Colon (tissue), 2 donors: ENCODE measurements around the gene SLC39A11.

Experiments used
- FAIRE-seq: peaks from 2 replicates; lab custom pipeline; 2012; peaks lifted over from hg19 to GRCh38; lab: Jason Lieb, UNC
- donor health status: control.
- donor health status: control.

The SLC39A11 gene

DNA sequence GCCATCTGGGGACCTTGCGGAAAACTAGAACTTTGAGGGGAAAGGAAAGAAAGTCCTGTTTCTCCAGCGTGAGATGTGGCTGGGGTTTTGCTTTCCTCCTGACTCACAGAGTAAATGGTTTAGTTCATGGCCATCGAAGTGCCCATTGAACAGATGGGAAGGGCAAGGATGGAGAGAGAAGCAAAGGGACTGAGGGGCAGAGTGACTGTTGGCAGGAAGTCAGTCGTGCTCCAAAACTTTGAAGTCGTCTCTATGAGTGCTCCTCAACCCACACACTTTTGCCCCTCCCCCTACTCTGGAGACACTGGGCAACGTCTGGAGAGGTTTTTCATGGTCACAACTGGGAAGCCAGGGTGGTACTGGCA lies 476.9 kb downstream of the SLC39A11 start:
- no peak for FAIRE-seq

DNA sequence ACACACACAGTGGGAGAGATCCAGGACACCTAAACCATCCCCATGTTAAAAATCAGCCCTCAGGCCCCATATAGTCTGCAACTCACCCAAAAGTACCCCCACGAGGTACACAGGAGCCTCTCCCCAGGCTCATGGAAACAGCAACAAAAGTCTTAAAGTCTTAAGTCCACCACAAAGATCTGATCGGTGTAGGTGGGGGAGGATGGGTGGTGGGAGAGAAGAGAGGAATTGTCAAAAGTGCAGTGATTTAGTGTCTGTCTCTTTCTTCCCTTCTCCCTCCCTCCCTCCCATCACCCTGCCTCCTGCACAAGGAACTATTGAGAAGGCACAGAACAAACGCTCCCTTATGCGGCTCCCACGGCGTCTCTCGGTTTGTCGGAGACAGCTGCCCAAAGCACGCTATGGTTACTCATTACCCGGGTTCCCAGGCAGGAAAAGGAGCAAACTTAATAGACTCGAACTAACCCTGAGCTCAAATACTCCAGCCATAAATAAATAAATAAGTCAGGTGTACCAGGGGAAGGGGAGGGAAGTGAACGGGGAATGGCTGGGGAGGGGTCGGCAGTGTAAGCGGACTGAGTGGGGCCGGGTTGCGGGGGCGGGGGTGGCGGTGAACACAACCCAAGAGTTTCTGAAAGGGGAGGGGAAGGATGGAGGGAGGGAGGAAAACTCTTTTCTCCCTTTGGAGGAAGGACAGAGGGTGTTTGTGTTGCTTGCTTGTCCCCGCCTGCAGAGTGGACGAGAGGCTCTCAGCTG lies 477.4 kb downstream of the SLC39A11 start:
- FAIRE-seq: no peak

DNA sequence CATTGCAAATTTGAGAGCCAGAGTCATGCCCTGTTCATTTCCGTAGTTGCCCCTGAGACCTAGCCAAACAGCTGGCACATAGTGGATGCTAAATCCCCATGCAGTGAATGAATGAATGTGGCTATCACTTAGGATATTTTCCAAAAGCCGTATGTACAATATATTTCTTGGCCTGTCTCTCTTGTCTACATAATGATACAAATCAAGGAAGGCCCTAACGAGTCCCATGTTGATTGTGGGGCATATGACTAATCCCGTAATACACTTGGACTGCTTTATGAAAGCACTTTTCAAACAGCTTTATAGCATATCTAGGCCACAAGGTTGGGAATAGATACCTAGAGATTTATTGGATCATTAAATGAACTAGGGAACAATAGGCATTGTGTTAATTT lies 478.0 kb downstream of the SLC39A11 start:
- no peak for FAIRE-seq

DNA sequence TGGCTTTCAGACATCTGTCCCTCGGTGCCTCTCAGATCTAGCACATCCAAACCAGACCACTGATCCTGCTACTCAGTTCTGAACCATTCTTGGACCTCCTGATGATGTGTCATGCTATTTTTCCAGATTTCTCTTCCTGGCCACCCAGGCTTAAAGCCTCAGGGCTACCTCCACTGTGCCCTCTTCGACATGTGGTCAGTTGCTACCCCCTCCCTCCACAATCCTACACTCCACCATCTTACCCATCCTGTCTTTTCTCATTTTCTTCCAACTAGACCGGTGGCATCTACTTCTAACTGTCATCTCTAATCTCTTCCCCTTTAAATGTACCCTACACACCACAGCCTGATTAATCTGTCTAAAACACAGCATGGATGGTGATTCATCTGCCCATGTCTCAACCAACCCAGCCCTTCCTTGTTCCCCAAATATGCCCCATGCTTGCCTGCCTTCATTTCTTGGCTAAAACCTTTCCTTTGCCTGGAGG lies 478.6 kb downstream of the SLC39A11 start:
- no peak for FAIRE-seq

DNA sequence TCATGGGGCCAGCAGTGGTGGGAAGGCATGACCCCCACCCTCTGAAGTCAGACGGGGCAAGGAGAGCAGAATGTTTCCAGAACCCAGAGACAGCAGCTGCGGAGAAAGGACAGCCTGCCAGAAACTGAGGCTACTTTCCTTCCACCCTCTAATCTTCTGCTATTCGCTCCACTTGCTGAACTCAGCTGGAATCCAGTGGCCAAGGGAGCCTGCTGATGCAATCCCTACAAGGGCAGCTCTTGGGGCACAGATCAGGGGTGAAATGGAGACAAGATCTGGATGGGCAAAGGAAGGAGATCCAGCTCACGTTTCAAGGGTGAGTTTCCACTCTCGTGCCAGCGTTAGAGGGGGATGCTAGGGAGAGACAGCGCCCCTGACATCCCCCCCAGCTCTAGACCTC lies 479.1 kb downstream of the SLC39A11 start:
- FAIRE-seq: no peak

DNA sequence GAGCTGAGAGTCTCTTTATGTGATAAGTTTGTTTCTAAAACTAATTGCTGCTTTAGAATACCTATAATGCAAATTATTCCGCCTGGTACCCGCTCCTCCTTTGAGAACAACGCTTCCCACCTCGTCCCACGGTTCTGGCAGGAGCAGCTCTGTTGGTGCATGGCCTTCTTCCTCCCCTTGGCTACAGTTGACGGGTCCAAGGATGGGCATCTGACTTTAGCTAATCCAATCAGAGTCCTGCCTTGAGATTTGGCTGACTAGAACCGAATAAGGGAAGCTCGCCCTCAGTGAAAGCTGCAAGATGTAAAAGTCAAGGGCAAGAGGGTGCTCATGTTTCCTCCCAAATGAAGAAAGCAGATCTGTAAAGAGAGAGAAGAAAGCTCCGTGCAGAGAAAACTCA lies 481.3 kb downstream of the SLC39A11 start:
- FAIRE-seq: no peak

DNA sequence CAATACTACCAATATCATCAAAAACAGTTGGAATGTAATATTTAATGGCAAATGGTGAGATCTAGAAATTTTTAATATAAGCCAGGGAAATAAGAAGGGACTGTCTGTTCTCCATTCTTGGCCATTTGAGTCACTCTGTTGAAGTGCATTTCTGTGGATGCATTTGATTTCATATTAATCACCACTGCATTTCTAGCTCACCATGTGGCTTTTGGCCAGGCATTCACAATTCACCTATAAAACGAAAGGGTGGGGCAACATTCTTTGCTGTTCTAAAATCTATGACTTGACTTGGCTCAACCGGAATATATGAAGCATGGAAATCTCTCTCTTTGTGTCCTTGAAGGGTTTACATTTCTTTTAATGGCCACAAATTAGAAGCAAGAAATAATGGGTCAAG lies 483.0 kb downstream of the SLC39A11 start:
- FAIRE-seq: no peak

DNA sequence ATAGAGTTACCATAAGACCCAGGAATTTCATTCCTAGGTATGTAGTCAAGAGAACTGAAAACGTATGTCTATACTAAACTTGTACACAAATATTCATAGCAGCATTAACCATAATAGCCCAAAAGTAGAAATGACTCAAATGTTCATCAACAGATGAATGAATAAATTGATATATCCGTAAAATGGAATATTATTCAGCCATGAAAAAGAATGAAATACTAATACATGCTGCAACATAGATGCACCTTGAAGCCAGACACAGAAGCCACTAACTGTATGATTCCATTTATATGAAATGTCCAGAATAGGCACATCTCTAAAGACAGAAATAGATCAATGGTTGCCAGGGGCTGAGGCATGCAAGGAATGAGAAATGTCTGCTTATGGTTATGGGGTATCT lies 484.1 kb downstream of the SLC39A11 start:
- no peak for FAIRE-seq

DNA sequence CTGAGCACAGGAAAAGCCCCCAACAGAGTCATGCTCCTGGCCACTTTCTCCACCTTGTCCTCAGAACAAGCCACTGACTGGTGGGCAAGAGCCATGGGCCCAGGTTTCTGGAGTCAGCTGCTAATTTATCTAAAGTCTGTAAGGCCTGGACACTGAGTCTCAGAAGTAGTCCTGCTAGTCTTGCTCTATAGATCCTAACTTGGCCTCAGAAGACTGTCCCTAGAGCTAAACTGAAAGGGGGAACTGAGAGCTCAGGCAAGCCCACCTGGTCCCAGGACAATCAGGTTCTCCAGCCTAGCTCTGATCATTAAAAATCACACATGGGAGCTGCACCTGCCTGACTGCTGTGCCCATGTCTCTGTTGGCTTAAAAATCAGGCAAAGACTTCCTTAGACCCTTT lies 485.8 kb downstream of the SLC39A11 start:
- no peak for FAIRE-seq

DNA sequence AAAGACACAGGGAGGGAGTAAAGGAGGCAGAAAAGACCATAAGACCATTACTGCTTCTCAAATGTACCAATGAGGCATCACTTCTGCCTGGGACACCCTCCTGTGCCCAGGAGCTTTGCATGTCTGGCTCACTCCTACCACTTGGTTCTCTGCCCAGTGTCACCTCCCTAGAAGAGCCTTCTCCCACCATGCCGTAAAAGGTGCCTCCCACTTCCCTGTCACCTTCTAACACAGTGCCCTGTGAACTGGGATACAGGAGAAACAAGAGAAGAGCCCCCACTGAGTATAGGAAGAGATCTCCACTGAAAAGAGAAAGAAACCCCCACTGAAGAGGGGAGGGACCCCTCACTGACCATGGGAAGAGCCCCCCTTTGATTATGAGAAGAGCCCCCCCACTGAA lies 486.9 kb downstream of the SLC39A11 start:
- FAIRE-seq: no peak

DNA sequence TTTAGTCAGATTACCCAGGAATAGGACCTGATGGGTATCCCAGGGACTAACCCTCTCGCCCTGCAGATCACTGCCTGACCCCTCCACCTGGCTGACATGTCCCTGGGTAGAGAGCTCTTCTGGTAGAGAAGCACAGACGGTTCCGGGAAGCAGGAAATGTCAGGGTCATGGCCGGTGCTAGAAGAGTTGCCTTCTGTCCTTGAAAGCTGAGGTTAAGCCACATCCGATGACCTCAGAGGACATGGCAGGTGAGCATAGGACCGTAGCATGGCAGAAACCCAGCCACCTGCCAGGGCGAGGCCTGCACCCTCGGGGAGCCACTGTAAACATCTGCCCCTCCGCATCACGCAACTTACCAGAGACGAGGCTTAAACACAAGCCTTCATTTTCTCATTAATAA lies 488.0 kb downstream of the SLC39A11 start:
- no peak for FAIRE-seq

DNA sequence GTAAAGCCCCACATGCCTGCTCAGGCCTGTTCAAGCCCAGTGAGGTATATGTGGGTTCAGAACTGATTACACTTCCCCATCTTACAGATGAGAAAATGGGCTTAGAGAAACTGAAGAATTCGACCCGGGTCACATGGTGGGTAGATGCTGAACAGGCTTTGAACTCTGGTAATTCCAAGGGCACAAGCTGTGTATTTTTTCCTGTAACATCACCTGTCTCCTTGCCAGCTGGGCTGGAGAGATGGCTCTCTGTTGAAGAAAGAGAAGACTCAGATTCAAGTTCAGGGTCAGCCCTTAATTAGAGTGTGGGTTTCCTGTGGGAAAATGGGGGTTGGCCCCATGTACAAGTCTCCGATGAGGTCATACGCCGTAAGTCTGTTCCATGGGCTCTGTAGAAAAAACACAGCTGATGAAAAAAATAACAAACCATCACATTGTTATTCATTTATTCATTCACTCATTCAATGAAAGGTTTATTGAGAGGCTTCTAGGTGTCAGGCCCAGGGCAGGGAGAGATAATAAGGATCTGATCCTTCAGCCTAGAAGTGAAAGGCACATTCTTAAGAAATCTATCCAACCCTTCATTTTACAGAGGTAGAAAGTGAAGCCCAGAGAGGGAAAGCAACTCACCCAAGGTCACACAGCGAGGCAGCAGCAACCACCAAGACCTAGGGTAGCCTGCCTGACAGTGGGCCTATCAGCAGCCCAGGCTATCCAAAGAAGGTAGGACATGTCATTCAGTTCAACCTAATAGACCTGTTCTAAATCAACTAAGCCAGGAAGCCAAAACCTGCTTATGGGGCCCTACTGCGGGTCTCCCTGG lies 488.9 kb downstream of the SLC39A11 start:
- FAIRE-seq: no peak

DNA sequence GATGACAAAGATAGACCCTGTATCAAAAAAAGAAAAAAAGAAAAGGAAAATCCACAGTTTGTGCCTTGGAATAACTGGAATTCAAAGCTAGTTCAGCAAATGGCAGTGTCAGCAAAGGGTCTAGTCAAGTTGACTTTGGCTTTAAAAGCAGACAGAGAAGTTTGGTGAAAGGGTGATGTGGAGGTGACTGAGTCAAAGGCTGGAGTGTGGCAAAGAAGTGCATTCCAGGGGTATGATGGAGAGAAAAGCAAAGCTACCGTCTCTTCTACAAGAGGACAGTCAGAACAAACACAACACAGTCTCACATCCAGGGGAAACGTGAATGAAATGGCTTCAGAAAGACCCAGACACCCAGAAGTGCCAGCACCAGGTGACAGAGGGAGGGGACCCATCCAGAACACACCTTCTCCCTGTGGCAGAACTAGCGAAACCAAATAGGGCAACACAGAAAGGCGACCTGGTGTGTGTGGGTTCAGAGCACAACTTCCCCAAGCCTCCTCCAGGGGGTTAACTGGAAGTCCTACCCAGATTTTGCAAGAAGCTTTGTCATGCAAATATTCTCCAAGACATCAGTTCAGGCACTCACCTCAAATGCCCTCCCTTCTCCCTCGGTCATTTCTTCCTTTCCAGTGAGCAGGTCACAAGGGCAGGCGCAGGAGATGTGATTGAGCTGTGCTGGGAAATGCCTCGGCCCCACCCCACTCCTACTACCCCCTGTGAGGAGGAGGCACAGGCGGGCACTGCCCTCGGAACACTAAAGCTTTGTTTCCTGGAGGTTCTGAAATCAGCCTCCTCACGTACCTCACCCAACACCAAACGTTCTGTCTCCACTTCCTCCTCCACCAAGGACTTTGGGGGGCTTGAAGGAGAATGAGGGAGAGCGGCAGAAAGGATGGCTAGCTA lies 489.7 kb downstream of the SLC39A11 start:
- no peak for FAIRE-seq

DNA sequence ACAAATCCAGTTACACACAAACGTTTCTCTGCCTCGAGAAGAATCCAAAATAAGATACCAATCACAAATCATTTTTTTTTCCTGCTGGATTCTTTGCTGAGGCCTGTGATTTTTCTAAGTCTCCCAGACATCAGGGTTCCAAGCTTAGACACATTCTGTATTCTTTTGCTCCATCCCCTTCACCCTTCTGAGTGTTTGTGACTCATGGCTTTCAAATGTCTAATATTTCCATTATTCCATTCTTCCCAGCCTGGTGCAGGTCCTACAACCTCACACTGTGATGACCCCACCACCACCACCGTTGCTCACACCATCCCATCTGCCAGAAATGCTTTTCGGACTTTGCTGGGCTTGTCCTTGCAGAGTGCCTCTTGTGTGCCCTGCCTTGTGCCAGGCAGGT lies 491.6 kb downstream of the SLC39A11 start:
- no peak for FAIRE-seq

DNA sequence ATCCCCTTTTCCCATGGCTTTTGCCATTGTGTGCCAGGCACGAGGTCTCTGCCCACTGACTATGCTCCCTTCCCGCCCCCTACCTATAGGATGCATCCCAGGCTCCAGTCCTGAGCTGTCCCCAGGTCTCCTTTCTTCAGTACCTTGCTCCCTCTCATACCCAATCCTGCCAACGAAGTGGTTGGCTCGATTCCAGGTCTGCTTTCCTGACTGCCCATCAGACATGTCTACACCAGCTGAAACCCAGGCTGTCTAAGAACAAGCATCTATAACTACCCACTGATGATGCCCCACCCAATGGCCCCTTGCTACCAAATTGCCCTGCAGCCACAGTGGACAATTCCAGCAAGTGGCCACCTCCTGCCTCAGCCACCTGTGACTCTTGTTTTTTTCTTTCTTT lies 492.6 kb downstream of the SLC39A11 start:
- no peak for FAIRE-seq

DNA sequence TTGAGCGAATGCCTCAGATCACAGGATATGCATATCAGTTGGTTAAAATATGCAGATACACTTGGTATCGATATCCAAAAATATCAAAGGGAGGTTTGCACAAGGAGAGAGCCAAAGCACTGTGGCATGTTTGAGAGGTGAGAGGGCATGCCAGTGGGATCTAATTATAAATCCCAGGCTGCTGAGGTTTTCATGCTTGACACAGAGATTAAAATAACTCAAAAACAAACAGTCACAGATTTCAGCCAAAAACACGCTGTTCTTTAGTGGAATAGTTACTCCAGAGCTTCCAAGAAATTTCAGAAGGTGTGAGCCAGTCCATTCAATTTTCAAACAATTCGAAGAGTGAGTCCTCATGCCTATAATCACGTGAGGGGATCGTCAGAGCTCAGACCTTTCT lies 493.8 kb downstream of the SLC39A11 start:
- no peak for FAIRE-seq

DNA sequence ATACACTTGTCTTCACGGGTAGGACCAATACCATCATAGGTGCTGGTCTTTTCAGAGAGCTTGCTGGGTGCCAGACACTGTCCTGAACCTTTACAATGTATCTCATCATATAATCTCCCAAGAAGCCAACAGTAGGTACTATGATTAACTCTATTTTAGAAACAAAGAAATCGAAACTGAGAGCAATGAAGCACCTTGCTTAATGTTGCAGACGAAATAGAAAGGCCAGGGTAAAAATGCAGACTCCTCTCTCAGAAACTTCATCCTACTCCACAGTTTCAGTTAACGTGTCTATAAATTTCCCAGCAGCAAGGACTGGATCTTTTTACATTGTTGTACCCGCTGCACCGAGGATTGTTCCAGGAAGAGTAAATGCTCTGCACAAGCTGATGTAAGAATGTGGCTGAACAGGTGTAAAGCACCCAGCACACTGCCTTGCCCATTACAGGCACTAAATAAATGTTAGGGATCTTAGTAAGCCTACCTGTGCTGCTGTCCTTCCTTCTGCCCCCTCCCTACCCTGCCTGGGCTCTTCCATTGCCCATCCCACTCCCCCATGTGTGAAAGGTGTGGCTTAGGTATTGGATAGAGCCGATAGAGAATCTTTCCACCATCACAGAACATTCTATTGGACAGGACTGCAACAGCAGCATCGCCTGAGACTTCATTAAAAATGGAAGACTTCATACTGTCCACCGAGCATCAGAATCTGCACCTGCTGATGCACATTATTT lies 495.0 kb downstream of the SLC39A11 start:
- no peak for FAIRE-seq
